ENCODE measurements around the gene NEXN.

The NEXN gene

DNA sequence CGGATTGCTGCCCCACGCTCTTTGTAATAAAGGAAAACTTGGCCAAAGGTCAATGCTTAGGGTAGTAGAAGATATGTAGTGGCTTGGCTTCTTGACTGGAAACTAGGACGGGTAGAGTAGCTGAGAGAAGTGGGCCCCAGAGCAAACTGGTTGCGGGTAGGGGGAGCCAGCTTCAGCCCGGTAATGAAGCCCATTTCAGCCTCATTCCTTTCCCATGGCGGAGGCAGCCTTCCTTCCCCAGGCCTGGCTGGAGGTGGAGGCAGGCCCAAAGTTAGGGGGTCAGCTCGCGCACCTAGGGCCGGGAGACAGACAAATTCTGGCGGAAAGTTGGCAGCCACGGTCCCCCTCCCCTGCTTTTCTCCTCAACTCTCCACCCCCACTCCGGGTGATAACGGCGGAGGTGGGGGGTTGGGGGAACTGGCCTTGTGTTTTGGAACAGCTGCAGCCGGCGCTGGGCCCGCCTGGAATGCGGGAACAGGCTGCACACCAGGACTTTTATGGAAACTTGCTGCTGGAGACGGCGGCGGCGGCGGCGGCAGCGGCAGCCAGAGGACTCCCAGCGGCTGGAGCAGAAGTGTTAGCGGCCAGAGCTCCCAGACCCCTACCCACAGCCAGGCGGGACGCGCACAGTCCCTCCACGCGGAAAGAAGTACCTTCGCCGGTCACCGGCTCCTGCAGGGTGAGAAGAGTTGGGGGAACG, at the start of gene NEXN:
Gene NEXN, plus strand, starts transcription at position 544 of the 700 bp plus-strand sequence. CDS start 27,483 bp downstream, outside the sequence.
- DNase-seq (ENCODE audit: low read depth in 2 of 3, low spot score in 1 of 3) = no peak

DNA sequence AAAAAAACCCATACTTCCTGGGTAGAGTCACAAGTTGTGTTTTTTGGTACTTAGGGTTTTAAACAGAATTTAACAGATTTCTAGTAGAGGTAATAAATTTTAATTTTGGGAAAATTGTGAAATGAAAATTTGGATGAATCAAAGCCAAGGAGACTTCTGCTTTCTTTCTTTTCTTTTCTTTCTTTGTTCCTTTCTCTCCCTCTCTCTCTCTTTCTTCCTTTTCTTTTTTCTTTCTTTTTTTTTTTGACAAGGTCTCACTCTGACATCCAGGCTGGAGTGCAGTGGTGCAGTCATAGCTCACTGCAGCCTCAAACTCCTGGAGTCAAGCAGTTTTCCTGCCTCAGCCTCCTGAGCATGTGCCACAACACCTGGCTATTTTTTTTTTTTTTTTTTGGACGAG, 46.9 kb upstream of the NEXN start:
- no peak for DNase-seq (ENCODE audit: low read depth in 2 of 3, low spot score in 1 of 3)

DNA sequence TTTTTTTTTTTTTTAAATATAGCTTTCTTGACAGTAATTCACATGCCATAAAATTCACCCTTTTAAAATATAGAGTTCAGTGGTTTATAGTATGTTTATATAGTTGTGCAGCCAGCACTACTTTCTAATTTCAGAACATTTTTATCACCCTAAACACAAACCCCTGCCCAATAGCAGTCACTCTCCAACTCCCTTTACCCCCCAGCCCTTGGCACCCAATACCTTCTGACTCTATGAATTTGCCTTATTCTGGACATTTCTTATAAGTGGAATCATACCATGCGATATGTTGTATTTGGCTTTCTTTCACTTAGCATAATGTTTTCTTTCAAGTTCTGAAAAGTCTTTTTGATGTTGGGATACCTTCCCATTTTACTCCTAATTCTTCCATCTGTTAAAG, 42.5 kb upstream of the NEXN start:
- no peak for DNase-seq (ENCODE audit: low read depth in 2 of 3, low spot score in 1 of 3)

DNA sequence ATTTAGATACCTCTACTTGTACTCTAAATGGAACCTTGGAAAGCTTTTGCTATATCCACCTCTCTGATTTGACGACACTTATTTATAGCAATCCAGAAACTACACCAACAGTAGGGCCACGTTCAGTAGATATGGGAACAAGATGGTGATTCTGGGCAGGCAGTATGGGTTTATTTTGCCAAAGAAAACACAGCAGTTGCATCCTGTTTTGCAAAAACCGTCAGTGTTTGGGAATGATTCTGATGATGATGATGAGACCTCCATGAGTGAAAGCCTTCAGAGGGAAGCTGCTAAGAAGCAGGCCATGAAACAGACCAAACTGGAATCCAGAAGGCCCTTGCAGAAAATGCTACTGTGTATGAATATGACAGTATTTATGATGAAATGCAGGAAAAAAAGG, 41.5 kb upstream of the NEXN start:
- DNase-seq (ENCODE audit: low read depth in 2 of 3, low spot score in 1 of 3) = no peak

DNA sequence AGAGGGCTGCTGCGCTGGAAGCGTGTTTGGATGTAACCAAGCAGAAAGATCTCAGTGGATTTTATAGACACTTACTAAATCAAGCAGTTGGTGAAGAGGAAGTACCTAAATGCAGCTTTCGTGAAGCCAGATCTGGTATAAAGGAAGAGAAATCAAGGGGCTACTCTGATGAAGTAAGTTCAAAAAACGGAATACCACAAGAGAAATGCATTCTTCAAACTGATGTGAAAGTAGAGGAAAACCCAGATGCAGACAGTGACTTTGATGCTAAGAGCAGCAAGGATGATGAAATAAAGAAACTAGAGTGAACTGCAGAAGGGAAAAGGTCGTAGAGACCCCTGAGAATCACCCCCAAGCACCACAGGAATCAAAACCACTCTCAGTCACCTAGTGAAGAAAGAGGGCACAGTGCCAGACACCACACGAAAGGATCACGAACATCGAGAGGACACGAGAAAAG, 40.8 kb upstream of the NEXN start:
- no peak for DNase-seq (ENCODE audit: low read depth in 2 of 3, low spot score in 1 of 3)

DNA sequence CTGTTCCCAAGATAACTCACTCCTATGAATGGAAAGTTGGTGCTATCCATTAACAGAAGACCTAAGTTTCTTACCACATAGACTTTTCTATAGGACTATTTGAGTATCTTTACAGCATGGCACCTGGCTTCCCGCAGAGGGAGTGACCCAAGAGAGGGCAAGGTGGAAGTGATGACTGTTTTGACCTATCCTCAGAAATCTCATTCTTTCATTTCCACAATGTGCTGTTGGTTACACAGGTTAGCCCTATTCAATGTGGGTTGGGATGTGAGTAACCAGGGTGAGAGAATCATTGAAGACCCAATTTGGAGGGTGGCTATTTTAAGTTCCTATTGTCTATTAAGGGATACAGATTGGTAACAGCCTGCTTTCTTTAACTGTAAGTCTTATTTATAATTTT, 38.3 kb upstream of the NEXN start:
- DNase-seq (ENCODE audit: low read depth in 2 of 3, low spot score in 1 of 3) = no peak

DNA sequence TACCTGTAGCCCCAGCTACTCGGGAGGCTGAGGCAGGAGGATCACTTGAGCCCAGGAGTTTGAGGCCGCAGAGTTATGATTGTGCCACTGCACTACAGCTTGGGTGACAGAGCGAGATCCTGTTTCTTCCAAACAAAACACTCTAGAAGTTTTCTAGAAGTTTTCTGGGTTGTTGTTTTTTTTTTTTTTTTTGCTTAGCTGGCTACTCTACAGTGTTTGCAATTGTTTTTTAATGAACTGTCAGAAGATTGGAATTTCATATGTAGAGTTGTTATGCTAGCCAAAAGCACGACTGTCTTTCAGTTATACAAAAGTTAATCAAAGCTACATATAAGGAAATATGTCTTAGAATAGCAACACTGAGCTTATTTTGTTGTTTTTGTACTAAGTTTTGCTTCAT, 30.9 kb upstream of the NEXN start:
- DNase-seq (ENCODE audit: low read depth in 2 of 3, low spot score in 1 of 3) = no peak

DNA sequence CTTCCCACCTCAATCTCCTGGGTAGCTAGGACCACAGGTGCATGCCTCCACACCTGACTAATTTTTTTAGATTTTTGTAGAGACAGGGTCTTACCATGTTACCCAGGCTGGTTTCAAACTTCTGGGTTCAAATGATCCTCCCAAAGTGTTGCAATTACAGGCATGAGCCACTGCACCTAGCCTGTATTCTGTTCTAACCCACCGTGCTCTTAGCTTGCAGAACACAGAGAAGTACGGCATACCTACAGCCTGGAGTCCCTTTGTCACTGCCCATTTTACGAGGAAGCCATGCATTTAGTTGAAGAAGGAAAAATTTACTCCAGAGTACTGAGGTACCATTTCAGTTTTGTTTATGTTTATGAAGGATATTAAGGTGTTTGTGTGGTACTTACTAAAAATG, 29.7 kb upstream of the NEXN start:
- DNase-seq (ENCODE audit: low read depth in 2 of 3, low spot score in 1 of 3) = no peak

DNA sequence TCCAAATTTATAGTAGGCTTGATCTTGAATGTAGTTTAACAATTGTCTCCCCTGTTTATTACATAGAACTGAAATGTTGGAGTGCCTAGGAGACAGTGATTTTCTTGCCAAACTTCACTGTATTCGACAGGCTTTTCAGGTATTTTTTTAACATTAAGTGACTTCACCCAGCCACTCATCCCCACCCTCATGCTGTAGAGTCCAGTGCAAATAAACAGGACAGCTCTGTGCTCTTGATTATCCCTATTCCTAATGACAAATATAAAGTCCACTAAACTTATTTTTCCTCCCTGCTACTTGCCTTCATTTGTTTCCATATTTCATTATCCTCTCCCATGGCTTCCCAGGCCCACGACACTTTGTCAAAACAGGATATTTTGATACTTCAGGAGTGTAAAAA, 29.2 kb upstream of the NEXN start:
- no peak for DNase-seq (ENCODE audit: low read depth in 2 of 3, low spot score in 1 of 3)

DNA sequence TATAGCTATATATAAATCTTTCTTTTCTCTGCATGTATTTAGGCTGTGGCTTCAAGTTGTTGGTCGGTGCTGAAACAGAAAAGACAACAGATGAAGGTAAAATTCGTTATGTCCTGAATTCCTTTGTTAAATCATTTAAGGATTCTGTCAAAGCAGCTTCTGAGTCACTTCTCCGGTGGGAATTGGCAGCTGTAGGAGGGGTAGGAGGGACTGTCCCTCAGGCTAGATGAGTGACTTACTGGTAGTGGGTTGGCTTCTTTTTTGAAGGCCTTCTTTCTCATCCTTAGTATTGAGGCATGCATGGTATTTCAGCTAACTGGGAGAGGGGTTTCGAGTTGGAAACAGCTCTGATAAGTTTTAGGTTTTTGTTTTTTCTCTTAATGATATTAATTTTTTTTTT, 22.1 kb upstream of the NEXN start:
- no peak for DNase-seq (ENCODE audit: low read depth in 2 of 3, low spot score in 1 of 3)

DNA sequence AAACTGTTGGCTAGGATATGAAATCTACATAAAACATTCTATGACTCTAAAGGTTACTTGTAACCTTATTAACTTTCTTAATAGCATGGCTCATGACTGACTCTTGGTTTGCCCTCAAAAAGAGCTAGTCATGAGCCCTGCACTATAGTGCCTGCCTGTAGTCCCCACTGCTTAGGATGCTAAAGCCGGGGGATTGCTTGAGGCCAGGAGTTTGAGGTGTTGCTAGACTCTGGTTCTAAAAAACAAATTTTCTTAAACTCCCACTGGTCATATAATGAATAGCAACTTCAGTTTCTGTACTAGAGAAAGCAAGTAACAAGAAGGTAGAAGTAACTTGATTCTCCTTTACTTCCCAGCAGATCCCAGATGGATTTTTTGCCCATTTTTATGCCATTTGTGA, 15.8 kb upstream of the NEXN start:
- no peak for DNase-seq (ENCODE audit: low read depth in 2 of 3, low spot score in 1 of 3)

DNA sequence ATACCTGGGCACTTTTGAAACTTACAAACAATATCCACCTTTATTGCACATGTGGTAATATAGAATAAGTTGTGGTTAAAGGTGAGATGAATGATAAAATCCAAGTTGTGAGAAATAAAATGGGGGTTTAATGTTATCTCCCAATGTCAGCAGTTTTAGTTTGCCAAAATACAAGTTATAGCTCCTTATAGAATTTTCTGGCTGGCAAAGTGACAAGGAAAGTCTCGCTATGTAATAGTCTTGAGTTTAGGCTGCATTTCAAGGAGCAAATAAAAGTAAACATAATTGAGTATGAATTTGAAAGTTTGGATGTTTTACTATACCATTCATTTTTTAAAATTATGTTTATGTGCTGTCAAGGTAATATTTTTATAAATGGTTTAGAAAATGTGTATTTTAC, 15.0 kb upstream of the NEXN start:
- DNase-seq (ENCODE audit: low read depth in 2 of 3, low spot score in 1 of 3) = no peak

DNA sequence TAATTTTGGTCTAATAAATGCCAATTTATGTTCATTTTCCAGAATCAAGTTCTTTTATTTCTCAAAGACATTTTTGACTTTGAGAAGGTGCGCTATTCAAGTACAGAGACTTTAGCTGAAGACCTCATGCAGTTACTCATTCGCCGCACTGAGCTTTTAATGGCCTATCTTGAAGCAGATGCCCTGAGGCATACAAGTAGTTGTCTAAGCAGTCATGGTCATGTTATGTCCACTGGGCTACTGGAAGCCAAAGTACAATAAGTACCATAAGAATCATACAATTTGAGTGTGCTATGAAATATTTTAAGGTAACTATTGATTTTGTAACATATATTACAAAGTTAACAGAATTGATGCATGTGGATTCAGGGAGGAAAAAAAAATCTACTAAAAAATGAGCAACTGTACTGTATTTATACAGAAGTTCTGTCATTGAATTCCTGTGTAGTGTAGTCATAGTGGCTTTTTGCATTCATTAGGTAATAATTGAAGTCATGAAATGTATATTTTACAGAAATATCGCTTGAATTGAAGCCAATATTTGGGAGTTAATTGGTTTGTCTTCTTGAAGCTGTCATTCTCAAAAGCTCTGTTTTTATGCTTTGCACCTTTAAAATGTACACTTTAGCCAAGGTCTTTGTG, 13.5 kb upstream of the NEXN start:
- no peak for DNase-seq (ENCODE audit: low read depth in 2 of 3, low spot score in 1 of 3)

DNA sequence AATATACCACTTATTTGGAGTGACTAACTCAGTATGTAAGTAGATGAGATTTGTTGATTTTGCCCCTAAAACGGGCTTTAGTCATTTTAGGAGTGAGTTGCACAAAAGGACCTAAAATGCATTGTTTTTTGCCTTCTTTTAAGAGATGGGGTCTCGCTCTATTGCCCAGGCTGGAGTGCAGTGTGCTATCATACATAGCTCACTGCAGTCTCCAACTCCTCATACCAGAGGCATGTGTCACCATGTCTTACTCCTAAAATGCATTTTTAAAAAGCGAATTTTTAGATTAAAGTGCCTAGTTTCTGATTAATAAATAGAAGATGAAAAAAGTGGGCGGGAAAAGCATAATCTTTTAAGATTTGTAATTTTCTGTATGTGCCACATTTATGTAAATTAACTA, 11.5 kb upstream of the NEXN start:
- no peak for DNase-seq (ENCODE audit: low read depth in 2 of 3, low spot score in 1 of 3)

DNA sequence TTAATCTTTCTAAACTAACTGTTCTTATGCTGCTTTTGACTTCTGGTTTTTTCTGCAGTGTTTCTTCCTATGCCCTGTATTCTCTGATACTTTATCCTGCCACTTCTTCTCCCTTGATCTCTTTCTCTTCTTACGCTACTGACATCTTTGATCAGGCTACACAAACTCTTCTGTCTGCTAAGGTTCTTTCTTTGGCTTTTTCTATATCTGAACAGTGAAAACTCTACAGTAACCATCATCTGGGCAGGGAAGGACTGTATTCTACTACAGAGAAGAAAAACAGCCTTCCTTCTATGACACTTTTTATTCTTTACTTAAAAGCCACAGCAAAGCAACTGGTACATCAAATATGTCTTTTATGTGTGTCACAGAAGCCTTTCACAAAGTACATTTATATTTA, 7.4 kb upstream of the NEXN start:
- DNase-seq (ENCODE audit: low read depth in 2 of 3, low spot score in 1 of 3) = no peak

DNA sequence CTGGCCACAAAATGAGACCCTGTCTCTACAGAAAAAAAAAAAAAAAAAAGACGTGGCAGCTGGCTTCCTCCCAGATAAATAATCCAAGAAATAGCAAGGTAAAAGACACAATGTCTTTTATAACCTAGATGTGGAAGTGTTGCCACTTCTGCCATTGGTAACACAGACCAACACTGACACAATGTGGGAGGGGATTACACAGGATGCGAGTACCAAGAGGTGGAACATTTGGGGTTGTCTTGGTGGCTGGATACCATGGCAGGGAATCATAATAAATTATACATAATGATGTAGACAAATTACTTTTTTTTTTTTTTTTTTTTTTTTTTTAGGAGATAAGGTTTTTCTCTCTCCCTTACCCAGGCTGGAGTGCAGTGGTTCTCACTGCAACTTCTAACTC, 6.0 kb upstream of the NEXN start:
- DNase-seq (ENCODE audit: low read depth in 2 of 3, low spot score in 1 of 3) = no peak

DNA sequence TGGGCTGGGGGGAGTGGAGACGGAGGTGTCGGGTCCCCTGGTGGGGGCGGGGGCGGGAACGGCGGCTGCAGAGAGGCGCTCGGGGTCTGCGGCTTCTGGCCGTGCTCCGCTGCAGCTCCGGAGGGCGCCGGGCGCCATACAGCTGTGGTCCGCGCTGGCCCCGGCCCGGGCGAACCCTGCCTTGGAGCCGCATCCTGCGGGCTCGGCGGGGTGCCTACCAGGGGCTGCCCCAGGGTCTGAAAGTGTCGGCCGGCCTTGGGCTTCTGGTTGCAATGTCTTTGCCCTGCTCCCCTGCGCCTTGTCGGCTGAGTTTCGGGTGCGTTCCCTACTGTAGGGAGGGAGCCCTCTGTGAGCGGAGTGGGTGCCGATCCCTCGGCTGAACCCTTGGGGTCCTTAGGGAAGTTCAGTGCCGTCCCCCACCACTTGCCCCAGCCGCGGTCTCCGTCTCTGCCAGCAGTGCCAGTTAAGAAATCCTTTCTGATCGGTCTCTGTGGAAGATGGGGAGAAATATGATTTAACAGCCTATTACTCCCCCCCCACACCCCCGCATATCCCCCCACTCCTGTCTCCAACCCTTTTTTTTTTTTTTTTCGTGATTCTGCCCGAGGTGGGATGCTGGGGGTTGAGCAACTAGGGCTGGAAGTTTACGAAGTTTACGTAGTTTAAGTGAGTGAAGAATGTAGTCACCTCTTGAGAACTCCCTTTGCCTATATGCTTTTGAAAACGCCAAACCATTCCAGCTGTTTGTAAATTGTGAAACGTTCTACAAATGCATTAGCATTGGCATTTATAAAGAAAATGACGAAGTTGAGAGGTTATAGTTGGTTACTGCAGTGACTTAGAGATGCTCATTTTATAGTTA, 588 bp downstream of the NEXN start:
- no peak for DNase-seq (ENCODE audit: low read depth in 2 of 3, low spot score in 1 of 3)

DNA sequence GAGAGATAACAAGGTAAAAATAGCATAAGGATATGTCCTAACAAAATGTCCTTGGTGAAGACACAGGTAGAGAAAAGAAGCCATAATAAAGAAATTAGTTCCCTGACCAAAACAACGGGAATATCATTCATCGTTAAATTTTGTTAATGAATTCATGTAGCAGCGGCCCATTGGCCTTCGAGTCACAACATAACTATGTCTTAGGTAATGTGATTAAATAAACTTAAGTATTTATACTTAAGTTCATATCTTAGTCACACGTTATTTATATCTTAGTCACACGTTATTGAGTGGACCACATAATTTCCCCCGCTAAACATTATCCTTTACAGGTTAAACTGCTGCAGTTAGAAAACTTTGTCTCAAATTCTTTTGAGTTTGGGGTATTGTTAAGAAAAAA, 1.2 kb downstream of the NEXN start:
- DNase-seq (ENCODE audit: low read depth in 2 of 3, low spot score in 1 of 3) = no peak

DNA sequence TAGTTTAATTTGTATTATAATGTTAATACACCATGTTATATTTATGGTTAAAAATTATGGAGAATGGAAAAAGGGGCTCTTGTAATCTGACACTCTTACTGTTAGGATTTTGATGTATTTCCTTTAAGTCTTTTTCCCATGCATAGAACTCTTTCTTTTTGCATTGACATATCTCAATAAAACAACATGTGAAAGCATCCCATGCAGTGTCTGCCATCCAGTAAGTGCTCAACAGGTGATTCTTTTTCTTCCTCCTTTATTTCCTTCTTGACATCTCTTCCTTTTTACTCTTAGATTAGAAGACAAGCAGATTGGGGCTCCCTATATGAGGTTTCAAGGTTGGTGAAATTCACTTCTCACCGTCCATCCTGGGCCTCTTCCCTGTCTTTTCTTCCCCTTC, 2.8 kb downstream of the NEXN start:
- no peak for DNase-seq (ENCODE audit: low read depth in 2 of 3, low spot score in 1 of 3)

DNA sequence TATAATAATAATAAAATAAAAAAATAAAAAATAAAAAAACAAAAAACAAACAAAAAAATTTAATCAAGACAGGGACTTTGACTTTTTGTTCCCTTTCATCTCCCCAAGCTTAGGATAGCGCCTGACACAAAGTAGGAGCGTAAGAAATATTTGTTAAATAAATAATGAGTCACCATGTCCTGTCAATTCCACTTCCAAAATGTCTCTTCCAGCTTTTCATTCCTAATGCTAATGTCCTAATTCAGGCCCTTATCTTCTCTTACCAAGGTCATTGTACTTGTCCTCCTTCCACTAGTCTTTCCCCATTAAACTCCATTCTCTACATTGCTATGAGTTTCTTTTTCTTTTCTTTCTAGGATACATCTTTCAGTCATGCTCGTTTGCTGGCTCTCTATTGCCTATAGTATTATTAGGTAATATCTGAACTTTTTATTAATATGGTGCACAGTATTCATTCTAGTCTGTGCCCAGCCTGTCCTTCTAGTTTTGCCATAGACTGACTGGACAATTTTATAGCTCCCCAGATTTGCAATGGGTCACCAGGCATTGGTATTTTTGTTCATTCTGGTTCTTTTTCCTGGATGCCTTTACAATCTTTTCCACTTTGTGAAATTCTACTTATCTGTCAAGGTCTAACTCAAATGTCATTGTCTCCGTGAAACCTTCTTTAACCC, 11.4 kb downstream of the NEXN start:
- DNase-seq (ENCODE audit: low read depth in 2 of 3, low spot score in 1 of 3) = no peak

DNA sequence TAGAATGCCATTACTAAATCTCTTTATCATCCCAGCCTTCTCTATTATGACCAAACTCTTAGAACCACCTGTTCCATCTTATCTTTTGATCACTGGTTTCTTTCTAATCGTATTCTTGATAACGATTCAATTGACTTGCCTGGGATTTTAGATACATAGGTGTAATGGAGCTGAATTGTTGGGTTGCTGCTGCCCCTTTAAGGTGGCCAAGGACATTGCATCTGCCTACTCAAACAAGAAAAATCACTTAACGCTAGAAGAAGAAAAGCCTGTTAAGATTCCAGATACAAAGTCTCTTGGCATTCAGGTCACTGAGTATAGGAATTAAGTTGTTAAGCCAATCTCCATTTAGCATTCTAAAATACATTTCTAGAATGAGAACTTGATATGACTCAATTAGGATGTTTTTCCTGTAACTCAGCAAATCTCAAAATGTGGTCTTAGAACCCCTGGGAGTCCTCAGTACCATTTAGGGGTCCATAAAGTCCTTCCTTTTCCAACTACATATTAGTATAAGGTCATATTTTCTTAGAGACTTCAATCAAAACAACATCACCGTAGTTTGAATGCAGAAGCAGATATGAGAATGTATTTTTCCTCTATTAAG, 12.4 kb downstream of the NEXN start:
- no peak for DNase-seq (ENCODE audit: low read depth in 2 of 3, low spot score in 1 of 3)

Data from stimulated activated CD4-positive, alpha-beta T cell treated with anti-CD3 and anti-CD28 coated beads, Interleukin-12 subunit alpha, Interleukin-12 subunit beta, amount 100 ng/mL, for 48 hours (primary cell).